Thymus (tissue), 11 donors: ENCODE results near the gene CT45A8. TPM values are rescaled to one million over a fixed set of nuclear protein-coding genes. Genes with fewer than 3 reads are reported as not detected.
"Not testable (repeated sequence)": the region's sequence is repeated elsewhere in the genome, so short reads cannot be mapped to it uniquely, and the experiment has no call there.

Source experiments
- DNase-seq, 9 donors: peaks; one replicate each; pipeline ENCODE4 v3.0.0-alpha.2; 2013; ENCODE audit warnings: low spot score in 9 of 9, low read depth in 6 of 9, missing footprints in 1 of 9
- H3K27ac ChIP-seq, 2 donors: one replicate each; pipeline ENCODE4 v1.5.1; 2013; ENCODE audit warnings: control low read depth in 1 of 2, low read depth in 1 of 2, low read length in 1 of 2, mild to moderate bottlenecking in 1 of 2, moderate library complexity in 1 of 2
- H3K27me3 ChIP-seq, 2 donors: one replicate each; pipeline ENCODE4 v1.5.1; 2013; ENCODE audit warnings: low read length in 1 of 2; ENCODE audit not compliant: control insufficient read depth in 2 of 2, insufficient read depth in 1 of 2
- H3K36me3 ChIP-seq, 2 donors: one replicate each; pipeline ENCODE4 v1.5.1; 2013; ENCODE audit warnings: low read length in 1 of 2, mild to moderate bottlenecking in 1 of 2, moderate library complexity in 1 of 2; ENCODE audit not compliant: control insufficient read depth in 2 of 2, insufficient read depth in 2 of 2
- H3K4me1 ChIP-seq, 2 donors: one replicate each; pipeline ENCODE4 v1.5.1; 2013; ENCODE audit warnings: low read length in 2 of 2; ENCODE audit not compliant: control insufficient read depth in 2 of 2, insufficient read depth in 2 of 2
- H3K4me3 ChIP-seq, 2 donors: one replicate each; pipeline ENCODE4 v1.5.1; 2013; ENCODE audit warnings: low read length in 2 of 2, control low read depth in 1 of 2, mild to moderate bottlenecking in 1 of 2
- H3K9me3 ChIP-seq, 2 donors: one replicate each; pipeline ENCODE4 v1.5.1; 2013; ENCODE audit warnings: low read length in 1 of 2, mild to moderate bottlenecking in 1 of 2; ENCODE audit not compliant: control insufficient read depth in 2 of 2, insufficient read depth in 1 of 2
- WGBS: extraction: QIAGEN DNeasy Blood & Tissue Kit; methylation state at CpG from one replicate; pipeline ENCODE4 v1.1.7; 2013; 5-methylcytosine and 5-hydroxymethylcytosine counted together
- polyA plus RNA-seq: library from polyadenylated mRNA; stranded (reverse); fragments of 200-250 nt; gene quantifications from one replicate; pipeline ENCODE4 v1.2.3, GENCODE V29; 2013
- total RNA-seq: library from RNA; stranded (reverse); fragments of 120-200 nt; gene quantifications from one replicate; pipeline ENCODE4 v1.2.4, GENCODE V29; 2013
- donor health status: healthy.

The CT45A8 gene
- total and polyA plus RNA-seq, 2 donors, result not detected

GRCh38 chrX:135819912-135820311 lies 34.4 kb downstream of the CT45A8 start, which contains the start of gene CT45A2:
Gene CT45A2, minus strand, starts transcription at chrX:135820012. Its CDS starts 3,747 bp downstream, at chrX:135816265.
- not testable (repeated sequence) for DNase-seq, H3K4me3 ChIP-seq, H3K36me3 ChIP-seq, H3K27ac ChIP-seq, H3K4me1 ChIP-seq, H3K9me3 ChIP-seq, H3K27me3 ChIP-seq
- WGBS, result no CpG with 5 or more reads among the region's 17 CpGs

GRCh38 chrX:135802687-135803086 lies 51.7 kb downstream of the CT45A8 start, which contains the start of gene CT45A6:
Gene CT45A6, minus strand, starts transcription at chrX:135802787. Its CDS starts 3,794 bp downstream, at chrX:135798993.
- H3K27me3 ChIP-seq, H3K4me1 ChIP-seq, H3K27ac ChIP-seq, H3K9me3 ChIP-seq, DNase-seq, H3K36me3 ChIP-seq, H3K4me3 ChIP-seq: not testable (repeated sequence)
- WGBS, result no CpG with 5 or more reads among the region's 16 CpGs

Other genes starting within 250 kb of the CT45A8 start
- gene CT45A1, start 140.9 kb downstream of the CT45A8 start, total RNA-seq, result not detected
- not detected for gene CT45A1, start 140.9 kb downstream of the CT45A8 start, polyA plus RNA-seq
- not detected for gene CT45A3, start 86.3 kb downstream of the CT45A8 start, total RNA-seq
- 0.16 TPM for gene CT45A3, start 86.3 kb downstream of the CT45A8 start, polyA plus RNA-seq
- not detected for gene CT45A5, start 69.0 kb downstream of the CT45A8 start, total RNA-seq
- gene CT45A5, start 69.0 kb downstream of the CT45A8 start, polyA plus RNA-seq, result 0.71 TPM
- not detected for gene CT45A6, start 51.8 kb downstream of the CT45A8 start, total RNA-seq
- not detected for gene CT45A6, start 51.8 kb downstream of the CT45A8 start, polyA plus RNA-seq
- not detected for gene CT45A2, start 34.5 kb downstream of the CT45A8 start, total RNA-seq
- gene CT45A2, start 34.5 kb downstream of the CT45A8 start, polyA plus RNA-seq, result not detected
- not detected for gene CT45A7, start 17.3 kb downstream of the CT45A8 start, total RNA-seq
- not detected for gene CT45A7, start 17.3 kb downstream of the CT45A8 start, polyA plus RNA-seq
- not detected for gene CT45A9, start 17.3 kb upstream of the CT45A8 start, total RNA-seq
- gene CT45A9, start 17.3 kb upstream of the CT45A8 start, polyA plus RNA-seq, result not detected
- not detected for gene CT45A10, start 38.9 kb upstream of the CT45A8 start, total RNA-seq
- not detected for gene CT45A10, start 38.9 kb upstream of the CT45A8 start, polyA plus RNA-seq
- gene SAGE1, start 39.2 kb upstream of the CT45A8 start, total RNA-seq, result not detected
- gene SAGE1, start 39.2 kb upstream of the CT45A8 start, polyA plus RNA-seq, result 0.09 TPM
- 8.7 TPM for gene MMGT1, start 119.5 kb upstream of the CT45A8 start, total RNA-seq
- 8.1 TPM for gene MMGT1, start 119.5 kb upstream of the CT45A8 start, polyA plus RNA-seq
- 7.7 TPM for gene SLC9A6, start 130.9 kb upstream of the CT45A8 start, total RNA-seq
- 12.6 TPM for gene SLC9A6, start 130.9 kb upstream of the CT45A8 start, polyA plus RNA-seq